Neural cell (in vitro differentiated cells): ENCODE results near the gene DNAH10.

Experiments
- EP300 ChIP-seq: fragments of 450-650 bp; conservative IDR thresholded peaks from 2 replicates; pipeline ENCODE4 v1.6.1; 2014; ENCODE audit warnings: antibody characterized with exemption, mild to moderate bottlenecking, moderate library complexity; ENCODE audit not compliant: poor library complexity, severe bottlenecking
- EZH2 ChIP-seq: fragments of 200-600, 300-800 bp; shearing (Covaris generic), sonication (generic); IDR thresholded peaks from 2 replicates; pipeline ENCODE4 v1.6.1; 2014; ENCODE audit warnings: antibody characterized with exemption, low read length, borderline replicate concordance, mild to moderate bottlenecking; ENCODE audit not compliant: insufficient read depth, poor library complexity, severe bottlenecking
- POLR2AphosphoS5 ChIP-seq: IDR thresholded peaks from 2 replicates; pipeline ENCODE4 v1.6.1; 2012
- RAD21 ChIP-seq: fragments of 450-650 bp; conservative IDR thresholded peaks from 2 replicates; pipeline ENCODE4 v1.6.1; 2014; ENCODE audit warnings: antibody characterized with exemption, mild to moderate bottlenecking, moderate library complexity
- TF ChIP-seq, protein P1 (sequence below): fragments of 450-650 bp; IDR thresholded peaks from 2 replicates; pipeline ENCODE4 v1.5.1; 2014; ENCODE audit warnings: antibody characterized with exemption, mild to moderate bottlenecking, moderate library complexity; ENCODE audit not compliant: poor library complexity, severe bottlenecking

- TF ChIP-seq, protein P1, sequence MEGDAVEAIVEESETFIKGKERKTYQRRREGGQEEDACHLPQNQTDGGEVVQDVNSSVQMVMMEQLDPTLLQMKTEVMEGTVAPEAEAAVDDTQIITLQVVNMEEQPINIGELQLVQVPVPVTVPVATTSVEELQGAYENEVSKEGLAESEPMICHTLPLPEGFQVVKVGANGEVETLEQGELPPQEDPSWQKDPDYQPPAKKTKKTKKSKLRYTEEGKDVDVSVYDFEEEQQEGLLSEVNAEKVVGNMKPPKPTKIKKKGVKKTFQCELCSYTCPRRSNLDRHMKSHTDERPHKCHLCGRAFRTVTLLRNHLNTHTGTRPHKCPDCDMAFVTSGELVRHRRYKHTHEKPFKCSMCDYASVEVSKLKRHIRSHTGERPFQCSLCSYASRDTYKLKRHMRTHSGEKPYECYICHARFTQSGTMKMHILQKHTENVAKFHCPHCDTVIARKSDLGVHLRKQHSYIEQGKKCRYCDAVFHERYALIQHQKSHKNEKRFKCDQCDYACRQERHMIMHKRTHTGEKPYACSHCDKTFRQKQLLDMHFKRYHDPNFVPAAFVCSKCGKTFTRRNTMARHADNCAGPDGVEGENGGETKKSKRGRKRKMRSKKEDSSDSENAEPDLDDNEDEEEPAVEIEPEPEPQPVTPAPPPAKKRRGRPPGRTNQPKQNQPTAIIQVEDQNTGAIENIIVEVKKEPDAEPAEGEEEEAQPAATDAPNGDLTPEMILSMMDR, result no peak
- TF ChIP-seq RAD21, result no peak
- TF ChIP-seq EP300, result no peak
- TF ChIP-seq EZH2, result no peak
- TF ChIP-seq POLR2AphosphoS5, result no peak
Measured at GRCh38 chr12:123928897-123929296, 166.8 kb downstream of the DNAH10 start.
